Stimulated activated naive B cell treated with anti-CD40 and anti-IgM and Interleukin-4, amounts not matched to agents 10 μg/mL and 1 μg/mL and 100 μg/mL, for 72 hours (primary cell): ENCODE data around the gene GLB1L3.

ENCODE experiments used
- ATAC-seq, 2 donors: fragments of 150-1000 bp; cut with Tn5 transposase; replicated peaks; 2 replicates each; pipeline ENCODE4 v1.10.0; 2021; ENCODE audit warnings: moderate library complexity in 1 of 2
- DNase-seq: peaks from one replicate; pipeline ENCODE4 v3.0.0; 2021
- H3K27ac Mint-ChIP-seq: one replicate; pipeline ENCODE4 v1.8.0; 2022; ENCODE audit warnings: mild to moderate bottlenecking, mixed read lengths
- H3K27me3 Mint-ChIP-seq, 2 donors: one replicate each; pipeline ENCODE4 v1.8.0; 2022; ENCODE audit warnings: mixed read lengths in 2 of 2
- H3K36me3 Mint-ChIP-seq, 2 donors: one replicate each; pipeline ENCODE4 v1.8.0; 2022; ENCODE audit warnings: mixed read lengths in 2 of 2, mild to moderate bottlenecking in 1 of 2
- H3K4me1 Mint-ChIP-seq, 2 donors: one replicate each; pipeline ENCODE4 v1.8.0; 2022; ENCODE audit warnings: mixed read lengths in 2 of 2, mild to moderate bottlenecking in 1 of 2
- H3K4me3 Mint-ChIP-seq, 2 donors: one replicate each; pipeline ENCODE4 v1.8.0; 2022; ENCODE audit warnings: mild to moderate bottlenecking in 2 of 2, mixed read lengths in 2 of 2, moderate library complexity in 1 of 2
- H3K9me3 Mint-ChIP-seq, 2 donors: one replicate each; pipeline ENCODE4 v1.8.0; 2022; ENCODE audit warnings: mixed read lengths in 2 of 2, mild to moderate bottlenecking in 1 of 2

Gene GLB1L3

DNA sequence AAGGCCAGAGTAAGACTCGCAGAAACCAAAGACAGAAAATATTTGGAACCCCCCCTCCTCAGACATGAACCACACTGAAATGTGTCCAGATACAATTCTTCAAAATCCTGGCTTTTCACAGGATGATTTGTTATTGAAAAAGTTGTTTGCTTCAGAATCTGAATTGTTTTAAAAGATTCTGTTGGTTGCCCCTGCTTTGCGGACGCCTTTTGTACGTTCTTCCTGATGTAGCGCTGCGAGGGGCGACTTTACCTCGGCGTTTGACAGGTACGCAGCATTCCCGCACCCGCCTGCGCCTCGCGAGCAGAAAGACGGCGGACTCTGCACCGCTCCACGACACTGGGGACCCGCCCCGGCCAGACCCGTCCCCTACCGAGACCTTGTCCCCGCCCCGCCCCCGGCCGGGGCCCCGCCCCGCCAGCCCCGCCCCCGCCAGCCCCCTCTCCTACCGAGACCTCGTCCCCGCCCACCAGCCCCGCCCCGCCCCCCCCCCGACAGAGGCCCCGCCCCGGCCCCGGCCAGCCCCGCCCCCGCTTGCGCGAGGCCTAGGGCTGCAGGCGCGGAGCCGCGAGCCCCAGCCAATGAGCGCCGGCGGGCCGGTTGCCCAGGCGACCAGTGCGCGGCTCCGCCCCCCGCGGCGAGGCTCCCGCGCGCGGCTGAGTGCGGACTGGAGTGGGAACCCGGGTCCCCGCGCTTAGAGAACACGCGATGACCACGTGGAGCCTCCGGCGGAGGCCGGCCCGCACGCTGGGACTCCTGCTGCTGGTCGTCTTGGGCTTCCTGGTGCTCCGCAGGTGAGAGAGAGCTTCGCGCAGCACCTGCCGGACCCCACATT is 55.4 kb downstream of the GLB1L3 start, which contains the start of gene GLB1L2:
Gene GLB1L2, plus strand, starts transcription at position 635 of the 835 bp plus-strand sequence. Its CDS starts 74 bp downstream, at position 709.
- Mint-ChIP-seq H3K4me1 (peaks cover 7 to 8% of the 10 kb centered on the region in 2 donors), H3K36me3 (no peaks in the 10 kb centered on the region), H3K27ac (peak within 1 kb of the TSS; percentile 82), H3K27me3 (peaks cover 46 to 58% of the 10 kb centered on the region in 2 donors), H3K4me3 (peak within 1 kb of the TSS; percentile 82 to 83), H3K9me3 (no peaks in the 10 kb centered on the region)
- DNase-seq (peak; percentile 47), ATAC-seq (peak; percentile 94)

DNA sequence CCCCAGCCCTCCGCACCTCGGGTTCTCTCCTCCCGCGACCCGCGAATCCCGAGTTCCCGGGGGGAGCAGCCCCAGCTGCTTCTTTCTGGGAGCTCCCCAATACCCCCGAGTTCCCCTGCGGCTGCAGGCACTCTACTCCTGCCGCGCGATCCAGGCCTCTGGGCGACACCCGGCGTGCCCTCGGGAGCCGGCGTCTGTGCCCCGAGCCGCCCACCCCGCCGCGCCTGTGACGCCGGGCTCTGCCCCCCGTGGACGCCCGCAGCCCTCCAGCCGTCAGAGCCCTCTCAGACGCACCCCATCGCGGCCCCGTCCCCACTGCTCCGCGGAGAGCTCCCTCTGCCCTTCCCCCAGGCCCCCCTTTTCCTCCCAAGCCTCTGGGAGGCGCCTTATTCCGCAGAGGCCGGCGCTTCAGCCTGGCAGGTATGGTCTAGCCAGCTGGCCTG is 56.0 kb downstream of the GLB1L3 start:
- Mint-ChIP-seq H3K36me3 (no peaks in the 10 kb centered on the region), H3K27me3 (peaks cover 41 to 56% of the 10 kb centered on the region in 2 donors), H3K9me3 (no peaks in the 10 kb centered on the region), H3K4me3 (peak overlapping the region; percentile 72 to 78), H3K27ac (peak overlapping the region; percentile 82), H3K4me1 (peaks cover 7 to 8% of the 10 kb centered on the region in 2 donors)
- DNase-seq = no peak
- ATAC-seq = peak; percentile 46 to 51

DNA sequence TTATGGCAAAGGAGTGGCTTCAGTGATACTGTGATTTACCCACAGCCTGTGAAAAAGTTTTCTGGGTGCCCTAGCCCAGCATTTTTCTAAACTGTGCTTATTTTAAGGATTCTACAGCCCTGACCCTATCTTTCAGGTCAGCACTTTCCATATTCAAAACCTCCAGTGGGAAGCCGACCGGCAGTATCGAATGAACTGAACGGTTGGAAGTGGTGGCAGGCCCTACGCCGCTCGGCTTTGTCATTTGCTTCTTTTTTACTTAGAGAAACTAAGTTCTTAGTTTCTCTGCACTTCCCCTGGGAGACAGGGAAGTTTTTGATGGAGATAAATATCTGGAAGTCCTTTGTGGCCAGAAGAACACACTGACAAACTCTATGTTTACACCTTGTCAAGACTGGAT is 56.6 kb downstream of the GLB1L3 start:
- peaks cover 7 to 8% of the 10 kb centered on the region in 2 donors for H3K4me1 Mint-ChIP-seq
- DNase-seq (no peak), ATAC-seq (no peak)
- no peaks in the 10 kb centered on the region for H3K36me3 Mint-ChIP-seq
- H3K27ac Mint-ChIP-seq = peak overlapping the region; percentile 82
- H3K27me3 Mint-ChIP-seq = peaks cover 35 to 51% of the 10 kb centered on the region in 2 donors
- H3K9me3 Mint-ChIP-seq = no peaks in the 10 kb centered on the region
- H3K4me3 Mint-ChIP-seq = peak overlapping the region; percentile 72 to 78

DNA sequence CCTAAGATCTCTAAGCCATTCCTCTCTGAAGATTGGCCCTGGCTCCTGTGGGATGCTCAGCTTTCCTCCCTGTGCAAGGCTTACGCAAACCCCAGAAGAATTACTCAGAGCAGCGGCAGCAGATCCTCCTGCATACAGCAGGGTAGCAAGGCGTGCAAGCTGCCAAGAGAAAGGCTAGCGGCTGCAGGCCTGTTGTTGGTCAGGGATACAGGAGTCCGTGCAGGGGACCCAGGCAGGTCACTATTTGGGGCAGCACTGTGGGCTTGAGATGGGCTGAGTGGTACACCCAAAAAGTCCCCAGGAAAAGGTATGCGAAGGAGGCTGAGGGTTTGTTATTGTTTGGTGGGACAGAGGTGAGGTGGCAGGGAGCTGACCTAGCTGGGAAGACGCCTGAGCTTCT is 57.1 kb downstream of the GLB1L3 start:
- ATAC-seq = no peak
- Mint-ChIP-seq H3K4me1 (peaks cover 7 to 8% of the 10 kb centered on the region in 2 donors), H3K9me3 (no peaks in the 10 kb centered on the region), H3K27ac (no peak overlapping the region), H3K36me3 (no peaks in the 10 kb centered on the region), H3K4me3 (no peak overlapping the region), H3K27me3 (peaks cover 35 to 51% of the 10 kb centered on the region in 2 donors)
- DNase-seq = no peak

DNA sequence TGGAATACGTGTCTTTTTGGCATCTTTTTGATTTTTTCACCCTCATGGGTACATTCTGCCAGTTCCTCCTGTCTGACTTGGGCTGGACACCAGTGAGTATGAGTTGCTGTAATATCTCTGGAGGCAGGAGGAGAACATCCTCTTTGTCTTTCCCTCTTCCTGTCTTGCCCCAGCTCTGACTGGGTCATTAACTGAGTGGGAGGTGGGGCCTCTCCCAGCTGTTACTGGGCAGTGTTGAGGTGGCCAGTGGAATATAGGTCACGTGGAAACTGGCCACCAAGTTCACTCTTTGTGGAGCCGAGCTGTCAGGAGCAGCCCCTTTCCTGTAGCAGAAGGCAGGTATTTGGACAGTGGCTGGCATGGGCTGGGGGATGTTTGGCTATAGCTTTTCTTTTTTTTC is 57.8 kb downstream of the GLB1L3 start:
- no peak for DNase-seq
- Mint-ChIP-seq H3K36me3 (no peaks in the 10 kb centered on the region), H3K9me3 (no peaks in the 10 kb centered on the region), H3K27ac (no peak overlapping the region), H3K4me3 (no peak overlapping the region), H3K4me1 (peaks cover 7 to 8% of the 10 kb centered on the region in 2 donors), H3K27me3 (peaks cover 34 to 51% of the 10 kb centered on the region in 2 donors)
- no peak for ATAC-seq

DNA sequence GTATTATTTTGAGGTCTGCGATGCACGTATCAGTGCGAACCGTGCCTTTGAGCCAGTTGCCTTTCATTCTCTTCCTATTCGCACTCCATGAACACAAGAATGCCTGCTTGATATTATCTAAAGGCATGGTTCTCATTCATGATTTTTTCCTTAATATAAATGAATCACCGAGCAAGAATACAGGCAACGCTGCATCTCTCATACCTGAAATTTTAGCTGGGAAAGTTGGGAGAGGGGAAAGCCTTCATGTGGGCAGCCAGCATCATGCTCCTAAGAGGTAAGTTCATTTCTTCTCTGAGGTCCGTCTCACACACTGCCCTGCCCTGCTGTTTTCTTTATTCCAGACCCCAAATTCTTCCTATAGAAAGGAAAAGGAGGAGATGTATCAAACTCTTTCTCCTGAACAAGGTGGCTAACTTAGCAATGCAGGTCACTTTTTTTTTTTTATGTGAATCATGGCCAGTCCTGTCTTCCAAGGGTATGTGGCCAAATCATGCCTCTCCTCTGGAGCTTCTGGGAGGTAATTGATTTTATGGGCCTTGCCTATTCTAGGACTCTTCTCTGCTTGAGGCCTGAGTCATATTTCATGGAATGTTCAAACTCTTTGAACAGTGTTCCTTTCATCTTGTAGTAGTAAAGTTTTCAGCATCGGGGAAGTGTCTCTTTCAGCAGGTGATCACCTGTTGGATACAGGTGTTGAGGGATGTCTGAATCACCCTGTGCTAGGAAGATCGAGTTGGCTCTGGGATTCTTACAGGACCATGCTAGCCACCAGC is 58.8 kb downstream of the GLB1L3 start:
- H3K27ac Mint-ChIP-seq = no peak overlapping the region
- no peak overlapping the region for H3K4me3 Mint-ChIP-seq
- no peaks in the 10 kb centered on the region for H3K9me3 Mint-ChIP-seq
- peaks cover 7 to 8% of the 10 kb centered on the region in 2 donors for H3K4me1 Mint-ChIP-seq
- ATAC-seq (no peak), DNase-seq (no peak)
- H3K27me3 Mint-ChIP-seq = peaks cover 29 to 56% of the 10 kb centered on the region in 2 donors
- no peaks in the 10 kb centered on the region for H3K36me3 Mint-ChIP-seq

DNA sequence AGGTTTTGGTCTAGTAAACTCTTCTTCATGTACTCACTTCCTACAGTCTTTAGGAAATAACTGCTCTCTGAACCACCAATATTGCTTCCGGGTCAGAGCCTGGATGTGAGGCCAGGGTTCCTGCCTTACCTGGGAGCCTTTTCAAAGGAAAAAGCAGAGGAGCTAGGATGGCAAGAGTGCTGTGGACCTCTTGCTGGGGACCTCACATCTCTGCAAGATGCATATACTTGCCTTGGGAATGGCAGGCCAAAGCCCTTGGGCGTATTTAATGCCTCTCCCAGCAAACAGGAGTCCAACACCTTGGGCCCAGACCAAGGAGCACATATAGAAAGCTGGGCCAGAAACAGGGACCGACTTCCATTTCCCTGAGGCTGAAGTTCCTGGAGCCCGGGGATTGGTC is 60.9 kb downstream of the GLB1L3 start:
- H3K9me3 Mint-ChIP-seq = no peaks in the 10 kb centered on the region
- H3K27ac Mint-ChIP-seq = no peak overlapping the region
- ATAC-seq (no peak), DNase-seq (no peak)
- H3K4me3 Mint-ChIP-seq = no peak overlapping the region
- H3K27me3 Mint-ChIP-seq = peaks cover 16 to 44% of the 10 kb centered on the region in 2 donors
- H3K4me1 Mint-ChIP-seq = peaks cover 0 to 5% of the 10 kb centered on the region in 2 donors
- no peaks in the 10 kb centered on the region for H3K36me3 Mint-ChIP-seq

DNA sequence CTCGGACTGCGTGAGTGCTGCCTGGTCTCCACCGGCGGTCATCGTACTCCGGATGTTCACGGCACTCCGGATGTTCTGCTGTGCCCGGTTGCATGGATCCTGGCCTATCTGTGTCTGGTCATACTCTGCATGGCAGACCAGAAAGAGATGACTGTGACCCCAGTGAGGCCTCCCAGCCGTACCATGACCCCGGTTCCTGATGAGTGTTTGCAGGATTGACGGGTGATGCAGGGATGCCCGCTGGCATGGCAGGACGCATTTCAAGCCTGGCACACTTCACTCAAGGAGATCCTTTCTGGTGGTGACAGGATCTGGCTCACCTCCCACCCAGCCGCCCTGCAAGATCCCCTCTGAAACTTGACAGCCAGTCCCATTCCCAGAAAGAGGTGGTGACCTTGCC is 61.9 kb downstream of the GLB1L3 start:
- ATAC-seq (no peak), DNase-seq (no peak)
- no peaks in the 10 kb centered on the region for H3K4me1 Mint-ChIP-seq
- H3K27me3 Mint-ChIP-seq = peaks cover 9 to 34% of the 10 kb centered on the region in 2 donors
- H3K36me3 Mint-ChIP-seq = no peaks in the 10 kb centered on the region
- H3K4me3 Mint-ChIP-seq = no peak overlapping the region
- H3K27ac Mint-ChIP-seq = no peak overlapping the region
- H3K9me3 Mint-ChIP-seq = no peaks in the 10 kb centered on the region

DNA sequence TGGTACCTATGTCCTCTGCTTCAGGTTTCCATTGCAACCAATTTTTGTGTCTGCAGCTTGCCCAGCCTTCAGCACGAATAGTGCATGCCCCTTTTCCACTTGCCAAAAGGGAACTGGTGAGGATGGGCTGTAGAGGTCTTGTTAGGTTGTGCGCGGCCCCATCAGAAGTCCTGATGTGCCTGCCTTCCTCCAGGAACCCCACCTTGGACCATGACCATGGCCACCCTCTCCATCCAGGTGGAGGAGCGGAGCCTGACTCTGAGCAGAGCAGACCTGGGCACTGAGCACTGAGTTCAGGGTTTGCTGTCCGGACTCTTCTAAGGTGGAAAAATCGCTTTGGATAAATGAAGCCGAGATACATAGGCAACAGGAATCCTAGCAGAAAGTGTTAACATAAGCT is 62.5 kb downstream of the GLB1L3 start:
- DNase-seq (no peak), ATAC-seq (no peak)
- H3K27ac Mint-ChIP-seq = no peak overlapping the region
- H3K4me1 Mint-ChIP-seq = no peaks in the 10 kb centered on the region
- no peak overlapping the region for H3K4me3 Mint-ChIP-seq
- H3K9me3 Mint-ChIP-seq = no peaks in the 10 kb centered on the region
- H3K36me3 Mint-ChIP-seq = no peaks in the 10 kb centered on the region
- peaks cover 3 to 28% of the 10 kb centered on the region in 2 donors for H3K27me3 Mint-ChIP-seq

DNA sequence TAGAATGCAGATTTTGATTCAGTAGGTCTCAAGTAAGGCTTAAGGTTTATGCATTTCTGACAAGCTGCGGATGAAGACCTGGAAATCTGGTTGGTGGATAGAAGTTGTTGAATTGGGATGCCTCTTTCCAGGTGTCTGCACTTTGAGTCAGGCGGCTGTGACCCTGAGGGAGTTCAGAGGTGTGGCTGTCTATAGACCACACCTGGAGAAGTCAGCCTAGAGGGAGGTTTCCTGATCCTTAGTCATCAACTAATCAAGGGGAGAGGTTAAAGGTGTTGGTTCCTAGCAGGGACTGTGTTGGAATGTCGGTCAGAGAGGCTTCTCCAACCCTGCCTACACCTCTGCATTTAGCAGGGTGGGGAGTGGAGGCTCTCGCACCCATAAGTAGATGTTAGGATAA is 63.6 kb downstream of the GLB1L3 start:
- peaks cover 0 to 20% of the 10 kb centered on the region in 2 donors for H3K27me3 Mint-ChIP-seq
- ATAC-seq (no peak), DNase-seq (no peak)
- H3K4me1 Mint-ChIP-seq = no peaks in the 10 kb centered on the region
- no peaks in the 10 kb centered on the region for H3K9me3 Mint-ChIP-seq
- no peak overlapping the region for H3K4me3 Mint-ChIP-seq
- H3K36me3 Mint-ChIP-seq = no peaks in the 10 kb centered on the region
- no peak overlapping the region for H3K27ac Mint-ChIP-seq

DNA sequence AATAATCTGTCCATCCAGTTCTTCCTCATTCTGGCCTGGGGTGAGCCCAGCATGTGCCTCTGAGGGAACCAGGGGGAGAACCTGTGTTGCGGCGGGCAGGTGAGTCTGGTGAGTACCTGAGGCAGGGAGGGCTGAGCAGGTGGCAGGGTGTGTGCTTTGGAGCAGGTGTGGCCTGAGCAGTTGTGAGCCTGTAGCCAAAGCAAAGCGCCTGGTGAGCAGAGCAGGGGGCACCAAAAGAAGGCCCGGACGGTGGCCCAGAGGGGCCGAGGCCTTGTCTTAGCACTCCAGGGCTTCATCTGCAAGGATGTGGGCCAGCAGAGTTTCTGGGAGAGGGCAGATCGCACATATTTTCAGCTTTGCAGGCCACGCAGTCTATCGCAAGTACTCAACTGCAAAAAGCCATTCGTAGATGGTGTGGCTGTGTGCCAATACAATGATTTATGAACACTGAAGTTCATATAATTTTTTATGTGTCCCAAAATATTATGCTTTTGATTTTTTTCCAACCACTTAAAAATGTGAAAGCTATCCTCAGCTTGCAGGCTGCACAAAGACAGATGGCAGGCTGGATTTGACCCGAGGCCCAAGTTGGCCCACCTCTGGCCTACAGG is 64.3 kb downstream of the GLB1L3 start:
- H3K36me3 Mint-ChIP-seq = no peaks in the 10 kb centered on the region
- ATAC-seq (no peak), DNase-seq (no peak)
- no peaks in the 10 kb centered on the region for H3K4me1 Mint-ChIP-seq
- H3K9me3 Mint-ChIP-seq = no peaks in the 10 kb centered on the region
- peaks cover 0 to 13% of the 10 kb centered on the region in 2 donors for H3K27me3 Mint-ChIP-seq
- H3K27ac Mint-ChIP-seq = no peak overlapping the region
- H3K4me3 Mint-ChIP-seq = no peak overlapping the region

DNA sequence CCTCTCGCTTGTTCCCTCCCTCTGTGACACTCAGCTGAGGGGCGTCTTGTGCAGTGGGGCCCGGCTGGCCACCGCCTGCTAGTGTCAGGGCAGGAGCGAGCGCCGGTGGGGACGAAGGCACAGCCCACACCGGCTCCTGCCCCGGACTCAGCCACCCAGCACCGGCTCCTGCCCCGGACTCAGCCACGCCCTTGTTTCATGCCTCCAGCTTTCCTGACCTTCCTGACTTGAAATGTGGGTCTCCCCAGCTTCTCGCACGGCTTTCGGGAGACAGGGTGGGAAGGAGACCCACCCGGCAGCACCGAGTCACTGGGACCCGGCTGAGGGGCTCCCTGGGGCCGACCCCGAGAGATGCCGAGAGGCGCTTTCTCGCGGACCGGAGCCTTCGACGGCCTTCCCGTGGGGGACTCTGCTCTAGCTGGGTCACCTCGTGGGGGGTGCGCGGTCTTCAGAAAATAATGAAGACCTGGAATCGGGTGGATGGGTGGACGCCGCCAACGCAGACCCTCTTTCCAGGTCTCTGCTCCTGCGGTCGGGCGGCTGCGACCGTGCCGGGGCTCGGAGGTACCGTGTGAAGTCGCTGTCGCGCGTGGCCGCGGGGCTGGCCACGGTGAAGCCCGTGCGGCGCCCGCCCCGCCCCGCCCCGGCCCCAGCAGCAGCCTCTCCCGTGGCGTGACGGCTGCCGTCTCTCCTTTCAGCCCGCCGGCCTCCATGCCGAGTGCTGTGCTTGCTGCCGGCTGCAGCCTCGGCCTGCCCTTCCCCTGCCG is 65.8 kb downstream of the GLB1L3 start:
- DNase-seq (no peak), ATAC-seq (no peak)
- Mint-ChIP-seq H3K9me3 (no peaks in the 10 kb centered on the region), H3K36me3 (no peaks in the 10 kb centered on the region), H3K27ac (no peak overlapping the region), H3K4me3 (no peak overlapping the region), H3K4me1 (no peaks in the 10 kb centered on the region), H3K27me3 (peaks cover 0 to 10% of the 10 kb centered on the region in 2 donors)

DNA sequence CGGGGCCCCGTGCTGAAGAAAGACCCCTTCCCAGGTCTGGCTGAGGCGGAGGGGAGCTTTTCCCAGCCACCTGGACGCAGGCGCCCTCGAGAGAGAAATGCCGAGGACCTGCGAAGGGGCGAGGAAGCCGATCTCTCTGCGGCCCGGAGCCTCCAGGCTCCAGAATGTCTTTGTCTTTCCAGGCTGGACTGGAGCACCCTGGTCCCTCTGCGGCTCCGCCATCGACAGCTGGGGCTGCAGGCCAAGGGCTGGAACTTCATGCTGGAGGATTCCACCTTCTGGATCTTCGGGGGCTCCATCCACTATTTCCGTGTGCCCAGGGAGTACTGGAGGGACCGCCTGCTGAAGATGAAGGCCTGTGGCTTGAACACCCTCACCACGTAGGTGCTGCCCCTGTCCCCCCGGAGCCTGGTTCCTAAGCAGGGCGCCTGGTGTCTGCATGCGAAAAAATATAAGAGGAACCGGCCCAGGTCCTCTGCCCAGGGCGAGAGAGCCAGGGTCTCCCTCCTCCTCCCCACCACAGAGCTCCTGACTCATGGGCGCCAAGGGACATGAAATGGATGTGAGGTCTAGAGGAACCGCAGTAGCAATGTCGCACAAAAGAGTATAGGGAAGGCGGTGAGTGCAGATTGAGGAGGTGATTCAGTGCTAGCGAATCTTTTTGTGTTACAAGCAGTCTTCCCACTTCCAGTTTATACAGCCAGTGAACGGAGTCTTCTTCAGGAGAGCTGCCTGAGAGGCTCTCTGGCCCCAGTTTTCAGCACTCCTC is 66.6 kb downstream of the GLB1L3 start:
- H3K27me3 Mint-ChIP-seq = peaks cover 0 to 9% of the 10 kb centered on the region in 2 donors
- no peak overlapping the region for H3K27ac Mint-ChIP-seq
- no peaks in the 10 kb centered on the region for H3K9me3 Mint-ChIP-seq
- no peaks in the 10 kb centered on the region for H3K36me3 Mint-ChIP-seq
- H3K4me1 Mint-ChIP-seq = no peaks in the 10 kb centered on the region
- ATAC-seq (no peak), DNase-seq (no peak)
- H3K4me3 Mint-ChIP-seq = no peak overlapping the region
